Epithelial cell of proximal tubule (primary cell): ENCODE measurements around the gene NOL12. TPM values are rescaled to one million over a fixed set of nuclear protein-coding genes. Genes with fewer than 3 reads are reported as not detected.

Experiments
- DNase-seq: peaks from one replicate; pipeline ENCODE4 v3.0.0-alpha.2; 2011; ENCODE audit warnings: low read depth
- H3K4me3 ChIP-seq: 2 replicates; pipeline ENCODE4 v1.5.1; 2011; ENCODE audit warnings: low read depth, mild to moderate bottlenecking, low read length
- CTCF ChIP-seq: conservative IDR thresholded peaks from 2 replicates; pipeline ENCODE4 v1.5.1; 2012; ENCODE audit warnings: low read depth, mild to moderate bottlenecking, low read length
- total RNA-seq: library from RNA; depleted of rRNA; stranded (reverse); fragments of >200 nt; gene quantifications from 2 replicates; pipeline ENCODE4 v1.2.3, GENCODE V29; 2015

NOL12 gene
- total RNA-seq, 1 donor from 2014 or later = 18.2 TPM

- DNase-seq = no peak
- H3K4me3 ChIP-seq = no peak overlapping the region
- TF ChIP-seq CTCF = no peak
These were observed 20.7 kb upstream of the NOL12 start for GRCh38 chr22:37665487-37665886.

DNA sequence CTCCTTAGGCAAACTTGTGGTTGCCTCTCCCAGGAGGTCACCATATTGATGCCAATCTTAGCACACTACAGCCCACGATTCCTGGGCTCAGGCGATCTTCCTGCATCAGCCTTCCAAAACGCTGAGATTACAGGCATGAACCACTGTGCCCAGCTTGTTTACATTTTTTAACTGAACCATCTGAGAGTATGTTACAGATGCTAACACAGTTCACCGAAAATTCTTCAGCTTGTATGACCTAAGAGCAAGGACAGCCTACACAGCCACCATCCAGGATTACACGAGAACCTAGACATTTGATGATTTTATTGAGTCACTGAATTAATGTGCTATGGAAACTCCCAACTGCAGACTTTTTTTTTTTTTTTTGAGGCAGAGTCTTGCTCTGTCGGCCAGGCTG, 16.6 kb upstream of the NOL12 start:
- TF ChIP-seq CTCF = no peak
- H3K4me3 ChIP-seq = no peak overlapping the region
- no peak for DNase-seq

DNA sequence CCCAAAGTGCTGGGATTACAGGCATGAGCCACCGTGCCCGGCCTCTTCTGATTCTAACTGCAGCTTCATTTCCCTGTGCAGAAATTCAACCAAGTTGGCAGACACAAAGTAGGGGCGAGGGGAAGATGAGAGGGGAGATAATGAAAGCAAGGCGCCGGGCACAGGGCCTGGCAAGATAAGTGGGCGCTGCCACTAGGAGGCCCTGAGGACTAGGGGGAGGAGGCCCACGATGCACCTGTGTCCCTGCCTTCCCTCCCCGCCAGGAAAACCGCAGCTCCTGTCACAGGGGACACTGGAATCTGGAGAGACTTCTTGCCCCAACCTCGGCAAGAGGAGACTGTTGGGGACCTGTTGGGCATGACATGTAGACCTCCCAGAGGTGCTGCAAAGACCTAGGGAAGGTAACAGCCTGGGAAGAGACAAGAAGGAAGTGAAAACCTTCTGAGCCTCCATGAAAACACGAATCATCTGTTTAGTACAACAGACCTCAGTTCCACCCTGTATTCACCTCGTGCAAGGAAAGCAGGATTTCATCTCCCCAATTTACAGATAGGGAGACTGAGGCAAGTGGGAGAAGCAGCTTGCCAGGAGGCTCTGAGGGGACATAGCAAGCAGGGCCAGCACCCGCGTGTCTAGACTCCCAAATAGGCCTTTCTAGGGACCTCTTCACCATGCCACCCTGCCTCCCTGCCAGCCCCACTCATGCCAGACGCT, 13.8 kb upstream of the NOL12 start:
- TF ChIP-seq CTCF = no peak
- H3K4me3 ChIP-seq = no peak overlapping the region
- no peak for DNase-seq

DNA sequence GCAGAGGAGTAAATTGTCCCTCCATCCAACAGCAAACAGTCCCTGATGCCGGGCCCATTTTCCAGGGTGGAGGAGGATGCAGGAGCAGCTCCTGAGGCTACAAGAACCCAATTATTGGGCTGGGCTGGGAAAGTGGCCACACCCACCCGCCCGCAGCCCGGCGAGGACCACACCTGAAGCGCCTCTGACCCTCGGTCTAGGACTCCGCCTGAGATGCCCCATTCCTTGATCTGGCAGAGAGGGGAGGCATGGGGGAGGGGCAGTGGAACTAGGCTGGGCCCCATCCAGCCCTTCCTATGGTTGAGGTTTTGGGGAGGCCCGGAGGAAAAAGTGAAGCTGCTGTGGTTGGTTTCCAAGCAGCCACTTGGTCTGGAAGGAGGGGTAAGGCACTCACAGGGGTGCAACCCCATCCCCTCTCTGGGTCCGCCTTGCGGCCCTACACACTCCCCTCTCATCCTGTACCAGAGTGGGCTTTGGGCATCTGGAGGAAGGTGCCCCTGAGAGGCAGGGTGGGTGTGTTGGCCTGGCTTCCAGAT, 13.2 kb upstream of the NOL12 start:
- no peak overlapping the region for H3K4me3 ChIP-seq

GRCh38 chr22:37674248-37674647, 11.9 kb upstream of the NOL12 start:
- TF ChIP-seq CTCF = no peak
- DNase-seq = no peak
- H3K4me3 ChIP-seq = no peak overlapping the region

More for the DNA sequence above, 13.2 kb upstream of the NOL12 start:
- no peak for DNase-seq
- TF ChIP-seq CTCF = no peak

GRCh38 chr22:37674951-37675929, 10.9 kb upstream of the NOL12 start, which contains the start of gene LGALS1:
TSS of gene LGALS1 (plus strand) at chr22:37675636. CDS start at chr22:37675703, 67 bp downstream.
- H3K4me3 ChIP-seq = peak within 1 kb of the TSS; percentile 75
- DNase-seq = no peak
- TF ChIP-seq CTCF = no peak
